WTC11 (cell line): Measurements from ENCODE around the gene OTUD6A.

Source experiments
- CTCF ChIP-seq: fragments of 200-600 bp; IDR thresholded peaks from 2 replicates; pipeline ENCODE4 v1.8.0; 2022; ENCODE audit warnings: antibody characterized with exemption
- IRF2 ChIP-seq: sonication (generic); formaldehyde crosslinking; IDR thresholded peaks from 2 replicates; pipeline ENCODE4 v1.8.0; 2022; ENCODE audit warnings: low read depth, missing genetic modification reagents, borderline replicate concordance
- NR1H2 ChIP-seq: sonication (generic); formaldehyde crosslinking; IDR thresholded peaks from 2 replicates; pipeline ENCODE4 v1.9.0; 2021; ENCODE audit warnings: mild to moderate bottlenecking, moderate library complexity, missing genetic modification reagents

- no peak for TF ChIP-seq IRF2 (CRISPR knock-in tag)
- no peak for TF ChIP-seq NR1H2 (CRISPR knock-in tag)
- TF ChIP-seq CTCF, result no peak
These were observed 12.3 kb upstream of the OTUD6A start, which contains the start of gene AWAT2 for GRCh38 chrX:70049925-70050324.
